A204.1 (cell line): Measurements from ENCODE around the gene MDP1.

Source experiments
- FAIRE-seq: peaks from 2 replicates; lab custom pipeline; 2012; peaks lifted over from hg19 to GRCh38; lab: Jason Lieb, UNC

MDP1 gene

GRCh38 chr14:24197056-24197450 lies 18.8 kb downstream of the MDP1 start:
- FAIRE-seq, result no peak

GRCh38 chr14:24196071-24197055 lies 19.5 kb downstream of the MDP1 start:
- no peak for FAIRE-seq

GRCh38 chr14:24195186-24196070 lies 20.4 kb downstream of the MDP1 start, which contains the start of gene TM9SF1:
TM9SF1 (minus strand) TSS chr14:24195441; CDS start chr14:24195019, 422 bp downstream.
- FAIRE-seq, result no peak

- FAIRE-seq, result no peak
Observed at GRCh38 chr14:24194873-24195185, 21.0 kb downstream of the MDP1 start.

GRCh38 chr14:24194186-24194872 lies 21.5 kb downstream of the MDP1 start:
- no peak for FAIRE-seq

- FAIRE-seq, result no peak
Observed at GRCh38 chr14:24192933-24193332, 22.9 kb downstream of the MDP1 start.

GRCh38 chr14:24190416-24190815 lies 25.4 kb downstream of the MDP1 start:
- FAIRE-seq, result no peak

- FAIRE-seq, result no peak
Observed at GRCh38 chr14:24189460-24189859, 26.4 kb downstream of the MDP1 start.

- no peak for FAIRE-seq
Observed at GRCh38 chr14:24189059-24189375, 26.8 kb downstream of the MDP1 start.

GRCh38 chr14:24188251-24189058 lies 27.4 kb downstream of the MDP1 start, which contains the start of gene IPO4:
IPO4 (minus strand) TSS chr14:24188816; CDS start chr14:24188787, 29 bp downstream.
- FAIRE-seq, result no peak

GRCh38 chr14:24187539-24187915 lies 28.3 kb downstream of the MDP1 start:
- FAIRE-seq, result no peak

- FAIRE-seq, result no peak
Observed at GRCh38 chr14:24186831-24187538, 28.9 kb downstream of the MDP1 start.

GRCh38 chr14:24185741-24186140 lies 30.1 kb downstream of the MDP1 start:
- no peak for FAIRE-seq

GRCh38 chr14:24185026-24185425 lies 30.8 kb downstream of the MDP1 start:
- no peak for FAIRE-seq

- FAIRE-seq, result no peak
Observed at GRCh38 chr14:24184104-24184970, 31.5 kb downstream of the MDP1 start.

GRCh38 chr14:24183014-24183481 lies 32.8 kb downstream of the MDP1 start:
- no peak for FAIRE-seq

- FAIRE-seq, result no peak
Observed at GRCh38 chr14:24182110-24182882, 33.6 kb downstream of the MDP1 start.

GRCh38 chr14:24181371-24182077 lies 34.3 kb downstream of the MDP1 start:
- no peak for FAIRE-seq
